ENCODE results near the gene TTPAL.

Gene TTPAL

DNA sequence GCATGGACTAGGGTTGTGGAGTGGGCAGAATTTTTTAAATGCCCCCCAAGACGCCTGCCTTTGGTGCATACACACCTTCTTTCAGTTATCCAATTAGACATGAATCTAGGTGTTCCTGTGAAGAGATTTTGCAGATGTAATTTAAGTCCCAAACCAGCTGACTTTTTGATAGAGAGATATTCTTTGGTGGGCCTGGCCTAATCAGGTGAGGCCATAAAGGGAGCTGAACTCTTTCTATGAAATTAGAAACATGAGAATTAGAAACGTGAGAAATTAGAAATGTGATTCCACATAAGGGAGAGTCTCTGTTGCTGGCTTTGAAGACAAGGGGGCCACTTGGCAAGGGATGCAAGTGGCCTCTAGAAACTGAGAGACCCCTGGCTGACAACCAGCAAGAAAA, 36.4 kb upstream of the TTPAL start:
- in situ Hi-C loops (cut with HindIII; ENCODE audit: low sequenced_read_pairs), result no loop called here

DNA sequence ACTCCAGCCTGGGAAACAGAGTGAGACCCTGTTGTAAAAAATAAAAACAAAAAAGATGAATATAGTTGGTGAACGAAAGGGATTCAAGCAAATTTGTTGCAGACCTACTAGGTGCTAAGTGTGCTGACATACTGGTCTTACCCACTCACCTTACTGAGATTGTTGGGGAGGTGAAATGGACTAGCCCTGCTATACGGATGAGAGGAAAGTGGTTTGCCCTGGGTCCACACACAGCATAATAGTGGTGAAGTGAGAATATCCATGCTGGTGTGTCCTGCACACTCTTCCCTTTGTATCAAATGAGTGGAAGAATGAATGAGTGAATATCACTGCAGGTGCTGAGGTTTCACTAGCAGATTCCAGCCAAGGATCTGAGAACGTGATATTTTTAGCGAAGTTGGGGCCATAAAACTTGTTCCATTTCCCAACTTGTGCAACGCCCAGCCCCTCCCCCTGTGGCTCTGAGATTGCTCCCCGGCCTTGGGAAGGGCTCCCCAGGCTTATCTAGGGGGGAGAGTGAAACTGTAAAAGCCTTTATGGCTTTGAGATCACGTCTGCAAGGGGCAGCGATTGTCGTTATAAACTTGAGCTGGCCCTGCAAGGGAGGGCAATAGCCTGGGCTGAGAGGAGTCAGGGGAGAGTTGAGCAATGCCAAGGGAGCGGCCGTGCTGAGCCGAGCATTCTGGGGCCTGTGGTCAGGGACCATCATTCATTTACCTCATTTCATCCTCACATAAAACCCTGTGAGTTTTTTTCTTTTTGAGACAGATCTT, 33.2 kb upstream of the TTPAL start:
- in situ Hi-C loops (cut with HindIII; ENCODE audit: low sequenced_read_pairs), result no loop called here

DNA sequence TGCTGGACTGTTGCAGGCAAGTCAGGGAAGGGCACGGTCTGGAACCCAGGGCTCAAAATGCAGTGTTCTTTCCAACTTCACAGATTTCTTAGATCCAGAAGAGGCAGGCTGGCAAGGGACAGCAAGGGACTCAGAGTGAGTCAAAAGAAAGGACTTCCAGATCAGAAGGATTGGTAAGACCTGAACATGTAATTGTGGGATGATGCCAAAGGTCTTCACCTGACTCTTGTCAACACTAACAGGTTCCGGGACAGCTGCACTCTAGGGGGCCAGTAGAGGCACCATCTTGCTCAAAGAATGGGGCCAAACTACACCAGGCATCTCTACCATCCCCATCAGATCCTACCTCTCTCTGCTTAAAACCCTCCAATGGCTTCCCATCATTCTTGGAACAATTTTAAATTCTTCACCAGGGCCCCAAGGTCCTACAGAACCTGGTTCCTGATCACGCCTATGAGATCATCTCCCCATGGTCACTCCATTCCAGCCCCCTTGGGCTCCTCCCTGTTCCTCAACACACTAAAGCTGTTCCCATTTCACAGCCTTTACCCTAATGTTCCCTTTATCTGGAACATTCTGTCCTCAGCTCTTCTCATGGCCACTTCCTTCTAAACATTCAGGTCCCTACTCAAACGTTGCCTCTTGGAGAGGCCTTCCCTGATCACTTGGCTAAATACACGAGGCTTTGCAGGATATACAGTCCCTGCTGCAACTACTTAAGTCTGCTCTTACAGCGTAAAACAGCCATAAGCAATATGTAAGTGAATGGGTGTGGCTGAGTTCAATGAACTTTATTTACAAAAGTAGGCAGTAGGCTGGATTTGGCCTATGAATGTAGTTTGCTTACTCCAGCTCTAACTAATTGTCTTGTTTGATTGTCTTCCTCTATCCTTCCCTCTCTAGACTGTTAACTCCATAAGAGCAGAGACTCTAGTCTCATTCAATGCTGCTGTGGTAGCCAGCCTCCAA, 29.6 kb upstream of the TTPAL start:
- in situ Hi-C loops (cut with HindIII; ENCODE audit: low sequenced_read_pairs), result no loop called here

DNA sequence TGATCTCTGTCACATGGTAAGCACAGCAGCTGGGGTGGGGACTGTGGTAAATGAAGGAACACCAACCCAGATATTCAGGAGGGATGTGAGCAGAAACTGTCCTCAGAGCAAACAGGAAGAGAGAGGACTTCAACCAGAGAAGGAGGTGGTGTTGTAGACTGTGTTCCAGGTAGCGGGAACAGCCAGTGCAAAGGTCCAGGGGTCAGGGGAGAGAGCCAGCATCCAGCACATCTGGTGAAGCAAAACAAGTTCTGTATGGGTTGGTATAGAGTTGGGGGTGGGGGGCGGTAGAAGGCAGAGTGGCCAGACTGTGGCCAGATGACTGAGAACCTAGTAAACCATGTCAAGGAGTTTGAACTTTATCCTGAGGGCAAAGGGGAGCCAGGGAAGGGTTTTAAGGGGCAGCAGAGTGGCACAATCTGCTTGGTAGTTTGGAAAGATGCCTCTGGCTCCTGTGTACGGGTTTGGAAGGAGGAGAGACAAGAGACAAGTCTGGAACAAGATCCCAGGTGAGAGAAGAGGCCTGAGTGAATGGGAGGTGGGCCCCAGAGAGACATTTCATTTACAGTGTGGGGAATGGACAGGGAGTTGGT, 27.8 kb upstream of the TTPAL start:
- in situ Hi-C loops (cut with HindIII; ENCODE audit: low sequenced_read_pairs), result no loop called here

DNA sequence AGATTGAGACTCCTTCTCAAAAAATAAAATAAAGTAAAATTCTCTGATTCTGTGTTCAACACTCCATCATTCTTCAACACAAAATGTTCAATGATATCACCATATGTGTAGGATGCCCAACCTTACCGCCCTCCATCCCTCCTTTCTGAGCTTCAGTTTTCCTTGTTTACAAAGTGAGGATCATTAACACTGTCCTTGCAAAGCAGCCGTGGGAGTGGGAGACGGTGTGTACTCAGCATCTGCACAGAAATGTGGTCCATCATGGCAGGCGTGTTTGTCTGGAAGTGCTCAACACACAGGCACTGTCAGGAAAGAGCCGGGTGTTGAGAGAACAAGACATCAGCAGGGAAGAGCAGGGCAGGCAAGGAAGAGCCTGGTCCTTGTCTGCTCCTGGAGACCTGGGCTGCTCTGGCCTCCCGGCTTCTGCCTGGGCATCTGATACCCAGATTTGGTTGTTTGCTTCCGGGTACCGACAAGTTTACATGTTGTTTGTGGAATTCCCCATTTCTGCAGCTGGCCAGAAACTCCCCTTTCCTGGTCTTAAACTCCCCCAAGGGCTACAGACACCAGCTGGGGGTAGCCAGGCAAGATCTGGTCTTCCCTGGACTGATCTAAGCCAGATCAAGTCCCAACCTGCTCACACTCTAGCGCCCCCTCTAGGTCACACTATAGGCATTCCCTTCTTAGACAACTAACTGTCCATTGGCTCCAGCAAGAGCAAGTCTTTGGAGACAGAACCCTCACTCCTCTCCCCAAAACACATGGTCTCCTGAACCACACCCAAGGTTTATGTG, 26.7 kb upstream of the TTPAL start:
- in situ Hi-C loops (cut with HindIII; ENCODE audit: low sequenced_read_pairs), result no loop called here

DNA sequence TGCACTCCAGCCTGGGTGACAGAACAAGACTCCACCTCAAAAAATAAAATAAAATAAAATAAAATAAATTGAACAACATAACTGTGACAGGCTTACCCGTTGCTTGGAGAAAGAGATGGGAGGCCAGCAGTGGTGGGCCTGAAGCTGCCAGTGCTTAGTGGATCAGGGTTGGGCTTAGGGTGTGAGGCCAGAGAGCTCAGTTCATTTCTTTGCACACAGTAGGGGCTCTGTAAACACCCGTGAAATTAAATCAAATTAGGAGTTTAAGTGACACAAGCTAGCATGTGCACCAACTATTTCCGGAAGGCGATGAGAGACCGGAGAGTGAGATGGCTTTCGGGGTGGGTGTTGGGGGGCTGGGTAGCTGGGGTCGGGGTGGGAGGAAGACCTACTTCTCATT, 25.8 kb upstream of the TTPAL start:
- in situ Hi-C loops (cut with HindIII; ENCODE audit: low sequenced_read_pairs), result no loop called here

DNA sequence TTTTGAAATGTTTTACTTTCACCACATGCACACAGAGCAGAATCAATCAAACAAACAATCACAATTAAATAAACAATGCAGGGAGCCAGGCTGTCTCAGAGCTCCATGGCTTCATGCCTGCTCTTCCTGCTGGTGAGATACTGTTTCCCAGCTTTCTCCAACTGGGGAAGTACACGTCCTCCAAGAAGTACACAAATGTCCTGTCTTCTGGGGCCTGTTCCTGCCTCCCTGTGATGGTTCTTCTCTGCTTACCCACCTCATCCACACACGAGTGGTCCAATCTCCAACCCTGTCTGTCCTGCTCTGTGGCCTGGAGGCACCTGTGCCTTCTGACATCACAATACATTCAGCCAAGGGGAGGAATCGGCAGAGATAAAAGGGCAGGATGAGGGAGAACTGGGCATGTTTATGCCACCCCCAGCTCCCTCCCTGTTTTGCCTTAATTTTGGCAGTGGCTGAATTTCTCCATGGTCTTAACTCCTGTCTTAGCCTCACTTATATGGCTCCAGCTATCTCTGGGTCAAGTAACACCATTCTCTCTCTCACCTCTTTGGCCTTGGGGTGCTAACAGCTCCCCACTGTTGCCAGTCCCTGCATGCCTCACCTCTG, 25.3 kb upstream of the TTPAL start:
- in situ Hi-C loops (cut with HindIII; ENCODE audit: low sequenced_read_pairs), result no loop called here

DNA sequence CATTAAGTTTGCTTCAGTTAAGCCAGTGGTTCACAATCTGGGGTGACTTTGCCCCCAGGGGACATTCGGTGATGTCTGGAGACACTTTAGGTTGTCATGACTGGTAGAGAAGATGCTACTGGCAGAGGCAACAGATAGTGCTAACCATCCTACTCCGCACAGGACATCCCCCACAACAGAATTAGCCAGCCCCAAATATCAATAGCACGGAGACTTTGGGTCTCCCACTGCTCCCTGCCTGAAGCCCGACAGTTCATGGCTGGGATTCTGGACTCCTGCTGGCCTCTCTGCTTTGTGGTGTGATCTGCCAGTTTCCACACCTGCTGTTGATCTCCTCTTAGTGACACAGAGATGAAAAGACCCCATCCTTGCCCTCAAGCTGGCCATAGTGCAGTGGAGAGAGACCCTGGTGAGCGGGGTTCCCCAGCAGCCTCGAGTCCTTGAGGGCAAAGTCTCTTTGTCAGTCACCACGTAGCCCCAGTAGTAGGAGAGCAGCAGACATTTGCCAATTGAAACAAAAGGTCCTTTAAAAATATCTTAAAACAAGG, 24.7 kb upstream of the TTPAL start:
- in situ Hi-C loops (cut with HindIII; ENCODE audit: low sequenced_read_pairs), result no loop called here

DNA sequence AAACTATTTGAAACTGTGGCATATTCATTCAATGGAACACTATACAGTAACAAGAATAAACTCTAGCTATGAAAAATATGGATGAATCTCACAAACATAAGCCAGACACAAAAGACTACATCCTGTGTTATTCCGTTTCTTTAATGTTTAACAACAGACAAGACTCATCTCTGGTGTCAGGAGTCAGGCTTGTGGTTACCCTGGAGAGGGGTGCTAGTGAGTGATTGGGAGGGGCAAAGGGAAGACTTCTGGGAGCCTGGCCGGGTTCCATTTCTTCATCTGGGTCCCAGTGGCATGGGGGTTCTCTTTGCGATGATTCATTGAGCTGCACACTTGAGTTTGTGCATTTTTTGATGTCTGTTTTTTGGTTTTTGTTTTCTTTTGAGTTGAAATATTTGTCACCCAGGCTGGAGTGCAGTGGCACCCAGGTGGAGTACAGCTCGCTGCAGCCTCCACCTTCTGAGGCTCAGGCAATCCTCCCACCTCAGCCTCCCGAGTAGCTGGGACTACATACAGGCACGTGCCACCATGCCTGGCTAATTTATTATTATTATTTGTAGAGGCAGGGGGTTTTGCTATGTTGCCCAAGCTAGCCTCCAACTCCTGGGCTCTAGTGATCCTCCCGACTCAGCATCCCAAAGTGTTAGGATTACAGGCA, 21.2 kb upstream of the TTPAL start:
- in situ Hi-C loops (cut with HindIII; ENCODE audit: low sequenced_read_pairs), result no loop called here

DNA sequence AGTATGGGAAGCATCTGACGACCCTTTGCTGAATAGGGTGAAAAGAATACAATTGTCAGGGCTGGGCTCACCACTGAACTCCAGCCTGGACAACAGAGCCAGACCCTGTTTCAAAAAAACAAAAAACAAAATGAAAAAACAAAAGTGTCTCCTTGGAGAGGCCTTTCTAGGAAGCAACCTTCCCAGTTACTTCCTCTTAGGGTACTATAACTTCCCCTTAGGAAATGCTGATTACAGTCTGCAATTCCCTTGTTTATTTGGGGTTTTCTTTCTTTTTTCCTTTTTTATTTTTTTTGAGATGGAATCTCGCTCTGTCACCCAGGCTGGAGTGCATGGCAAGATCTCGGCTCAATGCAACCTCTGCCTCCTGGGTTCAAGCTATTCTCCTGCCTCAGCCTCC, 20.5 kb upstream of the TTPAL start:
- in situ Hi-C loops (cut with HindIII; ENCODE audit: low sequenced_read_pairs), result no loop called here

DNA sequence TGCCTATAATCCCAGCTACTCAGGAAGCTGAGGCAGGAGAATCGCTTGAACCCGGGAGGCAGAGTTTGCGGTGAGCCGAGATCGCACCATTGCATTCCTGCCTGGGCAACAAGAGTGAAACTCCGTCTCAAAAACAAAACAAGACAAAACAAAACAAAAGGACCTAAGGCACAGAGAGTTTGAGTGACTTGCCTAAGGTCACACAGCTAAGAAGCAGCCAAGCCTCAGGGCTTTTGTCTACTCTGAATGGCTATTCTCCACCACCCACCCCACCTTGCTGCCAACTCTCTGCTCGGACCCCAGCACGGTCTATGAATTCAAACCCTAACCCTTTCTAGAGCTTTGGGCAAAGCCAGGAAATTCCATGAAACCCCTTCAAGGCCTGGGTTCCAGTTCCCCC, 19.1 kb upstream of the TTPAL start:
- in situ Hi-C loops (cut with HindIII; ENCODE audit: low sequenced_read_pairs), result no loop called here

DNA sequence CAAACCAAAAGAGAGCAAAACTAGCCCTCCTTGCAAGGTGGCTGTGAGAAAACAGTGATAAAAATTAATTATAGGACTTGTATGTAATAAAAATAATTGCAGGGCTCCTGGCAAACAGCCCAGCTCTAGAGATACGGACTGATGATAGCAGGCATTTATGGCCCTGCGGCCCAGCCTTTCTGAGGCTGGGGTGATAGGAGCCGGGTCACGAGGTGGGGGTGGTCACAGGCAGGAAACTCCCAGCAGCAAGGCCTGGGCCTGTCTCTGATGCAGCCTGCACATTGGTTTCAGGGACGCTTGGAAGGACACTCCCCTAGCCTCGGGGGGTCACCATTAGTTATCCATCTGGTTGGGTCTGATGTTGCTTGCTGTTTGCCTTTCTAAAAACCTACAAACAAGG, 18.7 kb upstream of the TTPAL start:
- in situ Hi-C loops (cut with HindIII; ENCODE audit: low sequenced_read_pairs), result no loop called here

DNA sequence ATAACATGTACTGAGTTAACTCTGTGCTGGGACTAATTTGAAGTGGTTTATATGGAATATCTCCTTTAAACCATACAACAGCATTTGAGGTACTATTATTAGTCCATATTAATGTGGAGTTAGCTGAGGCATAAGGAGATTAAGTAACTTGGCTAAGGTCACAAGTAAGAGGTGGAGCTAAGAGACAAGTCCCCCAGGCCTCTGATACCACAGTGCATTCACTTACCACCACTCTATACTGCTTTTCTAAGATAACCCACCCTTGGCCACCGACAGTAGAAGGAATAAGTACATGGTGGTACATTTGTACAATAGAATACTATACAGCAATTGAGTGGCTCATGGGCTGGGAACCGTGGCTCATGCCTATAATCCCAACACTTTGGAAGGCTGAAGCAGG, 16.4 kb upstream of the TTPAL start:
- in situ Hi-C loops (cut with HindIII; ENCODE audit: low sequenced_read_pairs), result no loop called here

DNA sequence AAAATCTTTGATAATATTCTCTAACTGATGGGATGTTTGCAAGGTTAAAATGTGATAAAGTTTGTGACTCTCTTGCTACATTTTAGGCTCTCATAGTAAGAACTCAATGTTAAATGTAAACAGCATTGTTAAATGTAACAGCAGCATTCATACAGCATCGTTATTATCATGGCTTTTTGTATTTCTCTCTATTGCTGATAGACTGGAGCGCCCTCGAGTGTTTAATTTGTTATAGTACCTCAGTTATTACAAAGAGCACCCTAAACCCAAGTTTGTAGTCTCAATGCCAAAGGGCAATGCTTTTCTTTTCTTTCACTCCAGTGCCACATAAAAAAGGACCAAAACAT, 14.9 kb upstream of the TTPAL start:
- in situ Hi-C loops (cut with HindIII; ENCODE audit: low sequenced_read_pairs), result loop anchor here (10.0 kb wide), 3 partner anchors 76 to 246 kb away; partner anchors contain the start of gene OSER1

DNA sequence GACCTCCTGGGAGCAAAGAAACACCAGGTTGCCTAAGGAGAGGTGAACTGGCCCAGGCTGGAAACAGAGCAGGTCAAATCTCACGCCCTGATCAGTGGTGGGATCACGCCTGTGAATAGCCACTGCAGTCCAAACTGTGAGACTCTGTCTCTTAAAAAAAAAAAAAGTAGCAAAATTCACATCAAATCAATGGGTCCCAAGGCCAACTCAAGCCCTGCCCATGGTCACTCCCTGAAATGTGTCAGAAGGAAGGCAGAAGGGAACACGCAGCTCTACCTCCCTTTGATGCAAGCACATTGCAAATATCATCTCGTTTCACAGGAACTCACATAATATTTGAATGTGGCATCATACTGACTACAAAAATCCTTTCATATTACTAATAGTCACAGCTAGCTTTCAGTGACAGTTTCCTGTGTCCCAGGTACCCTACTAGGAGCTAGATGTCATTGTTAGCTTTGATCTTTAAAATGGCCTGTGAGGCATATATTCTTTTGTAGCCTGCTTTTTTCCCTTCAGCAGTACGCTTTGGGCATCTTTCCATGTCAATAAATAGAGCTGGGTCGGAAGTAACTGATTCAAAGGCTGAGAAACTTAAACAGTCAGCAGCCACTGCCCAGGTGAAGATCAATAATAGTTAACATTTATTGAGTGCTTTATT, 14.4 kb upstream of the TTPAL start:
- in situ Hi-C loops (cut with HindIII; ENCODE audit: low sequenced_read_pairs), result loop anchor here (10.0 kb wide), 3 partner anchors 76 to 246 kb away; partner anchors contain the start of gene OSER1

DNA sequence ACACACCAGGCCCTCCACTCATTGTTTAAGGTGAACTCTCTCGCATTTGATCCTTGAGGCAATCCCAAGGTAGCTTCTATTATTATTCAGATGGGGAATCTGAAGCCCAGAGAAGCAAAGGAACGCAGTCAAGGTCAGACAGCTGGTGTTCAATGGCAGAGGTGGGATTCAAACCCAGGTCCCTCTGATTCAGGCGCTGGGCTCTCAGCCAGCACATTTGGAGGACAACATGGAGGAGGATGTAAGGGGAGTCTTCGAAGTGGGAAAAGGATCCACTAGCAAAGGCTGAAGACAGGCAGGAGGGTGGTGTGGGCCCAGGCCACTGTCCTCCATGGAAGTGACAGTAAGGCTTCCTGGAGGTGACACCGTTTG, 13.9 kb upstream of the TTPAL start:
- in situ Hi-C loops (cut with HindIII; ENCODE audit: low sequenced_read_pairs), result loop anchor here (10.0 kb wide), 3 partner anchors 77 to 247 kb away; partner anchors contain the start of gene OSER1

DNA sequence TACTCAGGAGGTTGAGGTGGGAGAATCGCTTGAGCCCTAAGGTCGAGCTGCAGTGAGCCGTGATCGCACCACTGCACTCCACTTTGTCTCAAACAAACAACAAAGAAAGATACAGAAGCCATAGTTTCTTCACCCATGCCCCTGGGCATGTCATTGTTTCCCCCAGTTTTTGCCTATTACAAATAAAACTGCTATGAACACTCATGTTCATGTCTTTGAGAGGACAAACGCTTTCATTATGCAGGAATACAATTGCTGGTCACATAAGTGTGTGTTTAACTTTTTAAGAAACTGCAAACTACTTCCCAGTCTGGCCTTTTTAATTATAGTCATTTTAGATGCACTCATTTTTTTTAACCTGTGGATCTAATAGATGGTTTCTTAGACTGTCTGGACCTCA, 12.2 kb upstream of the TTPAL start:
- in situ Hi-C loops (cut with HindIII; ENCODE audit: low sequenced_read_pairs), result loop anchor here (10.0 kb wide), 3 partner anchors 79 to 249 kb away; partner anchors contain the start of gene OSER1

DNA sequence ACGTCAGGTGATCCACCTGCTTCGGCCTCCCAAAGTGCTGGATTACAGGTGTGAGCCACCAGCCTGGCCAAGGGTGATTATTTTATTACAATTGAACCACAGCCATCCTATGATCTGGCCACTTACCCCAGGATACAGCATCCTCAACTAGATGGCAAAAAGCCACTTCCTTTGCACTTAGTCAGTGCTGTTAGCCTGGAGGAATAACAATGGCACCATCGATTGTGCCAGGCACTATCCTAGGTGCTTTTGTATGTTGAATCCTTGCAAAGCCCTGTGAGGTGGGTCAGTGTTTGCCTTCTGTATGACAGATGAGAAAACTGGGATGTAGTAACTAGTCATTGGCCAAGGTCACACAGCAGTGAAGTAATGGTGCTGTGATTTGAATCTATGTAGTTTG, 11.2 kb upstream of the TTPAL start:
- in situ Hi-C loops (cut with HindIII; ENCODE audit: low sequenced_read_pairs), result loop anchor here (10.0 kb wide), 3 partner anchors 80 to 250 kb away; partner anchors contain the start of gene OSER1
